SJSA1 (cell line): ENCODE data around the gene PWP2. TPM values are rescaled to one million over a fixed set of nuclear protein-coding genes. Genes with fewer than 3 reads are reported as not detected.
"Not testable (repeated sequence)": the region's sequence is repeated elsewhere in the genome, so short reads cannot be mapped to it uniquely, and the experiment has no call there.

Source experiments
- DNase-seq, 2 experiments: peaks; one replicate each; pipeline ENCODE4 v3.0.0-alpha.2; 2015 to 2020; ENCODE audit warnings: low spot score in 2 of 2, low read depth in 1 of 2
- H3K27ac ChIP-seq: fragments of 250-450 bp; sonication (Bioruptor Pico); 2 replicates; pipeline ENCODE4 v1.5.1; 2020; ENCODE audit warnings: mild to moderate bottlenecking, moderate library complexity
- H3K27me3 ChIP-seq: fragments of 250-450 bp; sonication (Bioruptor Pico); replicated peaks from 2 replicates; pipeline ENCODE4 v1.5.1; 2020; ENCODE audit warnings: mild to moderate bottlenecking, moderate library complexity
- H3K36me3 ChIP-seq: fragments of 250-450 bp; sonication (Bioruptor Pico); 2 replicates; pipeline ENCODE4 v1.5.1; 2020; ENCODE audit warnings: mild to moderate bottlenecking
- H3K4me1 ChIP-seq: fragments of 250-450 bp; sonication (Bioruptor Pico); replicated peaks from 2 replicates; pipeline ENCODE4 v1.6.1; 2021; ENCODE audit warnings: mild to moderate bottlenecking
- H3K4me3 ChIP-seq: fragments of 250-450 bp; sonication (Bioruptor Pico); 2 replicates; pipeline ENCODE4 v1.5.1; 2020; ENCODE audit warnings: mild to moderate bottlenecking
- H3K9me3 ChIP-seq: fragments of 250-450 bp; sonication (Bioruptor Pico); replicated peaks from 2 replicates; pipeline ENCODE4 v1.5.1; 2020; ENCODE audit warnings: mild to moderate bottlenecking
- total RNA-seq: library from RNA; depleted of rRNA; stranded (reverse); fragments of >200 nt; shearing (Covaris generic); gene quantifications from 2 replicates; pipeline ENCODE4 v1.2.3, GENCODE V29; 2014; rRNA removed

Gene PWP2
- total RNA-seq, 1 experiment from 2014 or later, result 24.8 TPM

DNA sequence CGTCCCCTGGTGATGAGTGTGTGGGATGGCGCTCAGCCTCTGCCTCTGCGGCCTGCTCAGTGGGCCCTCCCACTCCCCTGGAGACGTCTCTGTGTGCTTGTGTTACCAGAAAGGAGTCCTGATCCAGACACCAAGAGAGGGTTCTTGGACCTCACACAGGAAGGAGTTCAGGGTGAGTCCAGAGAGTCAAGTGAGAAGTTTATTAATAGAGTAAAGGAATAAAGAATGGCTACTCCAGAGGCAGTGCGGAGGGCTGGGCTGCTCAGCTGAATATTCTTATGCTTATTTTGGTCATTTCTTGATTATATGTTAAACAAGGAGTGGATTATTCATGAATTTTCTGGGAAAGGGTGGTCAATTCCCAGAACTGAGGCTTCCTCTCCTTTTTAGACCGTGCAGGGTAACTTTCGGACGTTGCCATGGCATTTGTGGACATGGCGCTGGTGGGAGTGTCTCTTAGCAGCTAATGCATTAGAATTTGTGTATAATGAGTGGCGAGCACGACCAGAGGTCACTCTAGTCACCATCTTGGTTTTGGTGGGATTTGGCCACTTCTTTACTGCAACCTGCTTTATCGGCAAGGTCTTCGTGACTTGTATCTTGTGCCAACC, 64.9 kb downstream of the PWP2 start:
- not testable (repeated sequence) for H3K27me3 ChIP-seq, H3K4me1 ChIP-seq, DNase-seq, H3K27ac ChIP-seq, H3K36me3 ChIP-seq, H3K4me3 ChIP-seq, H3K9me3 ChIP-seq

DNA sequence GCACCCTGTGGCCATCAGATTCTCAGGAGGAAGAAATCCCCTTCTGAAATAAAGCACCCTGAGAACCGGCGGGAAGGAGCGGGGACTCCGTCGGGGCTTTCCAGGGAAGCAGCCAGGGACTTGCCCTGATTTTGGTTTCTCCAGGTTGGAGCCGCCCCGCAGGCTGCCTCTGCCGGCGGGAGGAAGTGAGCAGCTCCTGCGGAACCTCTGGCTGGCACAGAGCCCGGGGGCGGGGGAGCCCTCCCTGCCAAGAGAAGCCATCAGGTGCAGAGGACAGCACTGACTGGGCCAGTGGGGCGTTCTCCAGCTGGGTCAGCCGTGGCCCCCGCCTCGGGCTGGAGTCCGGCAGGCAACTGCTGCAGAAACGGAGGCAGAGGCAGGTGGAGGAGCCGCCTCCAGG, 65.5 kb downstream of the PWP2 start:
- not testable (repeated sequence) for DNase-seq, H3K27ac ChIP-seq, H3K36me3 ChIP-seq, H3K9me3 ChIP-seq, H3K27me3 ChIP-seq, H3K4me3 ChIP-seq, H3K4me1 ChIP-seq

DNA sequence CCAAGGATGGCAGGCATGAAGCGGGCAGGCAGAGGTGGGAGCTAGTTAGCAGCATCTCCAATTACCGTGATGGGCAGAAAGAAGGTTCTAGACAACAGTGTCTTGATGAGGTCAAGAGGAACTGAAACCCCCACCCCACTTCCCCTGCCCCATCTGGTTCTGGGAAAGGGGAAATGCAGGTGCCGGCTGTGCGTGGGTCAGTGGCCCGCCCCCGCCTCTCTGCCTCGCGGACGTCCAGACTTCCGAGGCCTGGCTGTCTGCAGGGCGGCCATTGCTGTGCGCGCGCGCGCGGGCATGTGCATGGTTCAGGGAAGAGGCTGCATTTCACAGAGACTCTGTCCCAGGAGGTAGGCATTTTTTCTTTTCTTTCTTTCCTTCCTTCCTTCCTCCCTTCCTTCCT, 68.0 kb downstream of the PWP2 start:
- H3K36me3 ChIP-seq, result not testable (repeated sequence)

DNA sequence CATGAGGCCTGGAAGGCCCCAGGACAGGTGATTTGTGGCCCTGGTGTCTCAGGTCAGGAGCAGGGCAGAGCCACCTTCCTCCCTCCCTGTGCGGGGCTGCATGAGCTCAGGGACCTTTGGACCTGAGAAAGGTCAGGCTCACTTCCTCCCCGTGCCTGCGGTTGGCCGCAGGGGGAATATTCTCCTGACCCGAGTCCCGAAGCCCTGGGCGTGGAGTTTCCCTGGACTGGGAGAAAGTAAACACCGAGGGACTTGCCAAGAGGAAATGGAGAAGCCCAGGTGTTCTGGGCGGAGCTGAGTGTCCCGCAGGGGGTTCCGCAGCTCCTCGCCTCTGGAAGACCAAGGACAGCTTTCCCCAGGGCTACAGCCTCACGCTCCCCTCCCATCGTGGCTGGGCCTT, 68.9 kb downstream of the PWP2 start:
- not testable (repeated sequence) for DNase-seq, H3K27me3 ChIP-seq, H3K4me1 ChIP-seq, H3K36me3 ChIP-seq, H3K27ac ChIP-seq, H3K4me3 ChIP-seq, H3K9me3 ChIP-seq

More for the DNA sequence above, 68.0 kb downstream of the PWP2 start:
- not testable (repeated sequence) for H3K4me3 ChIP-seq, H3K27ac ChIP-seq, DNase-seq, H3K9me3 ChIP-seq, H3K4me1 ChIP-seq, H3K27me3 ChIP-seq

Other genes with a start within 250 kb of the PWP2 start
- gene AGPAT3, start 242.2 kb upstream of the PWP2 start, total RNA-seq, result 43.5 and 66.9 TPM in 2 replicates
- 29.1 and 30.2 TPM in 2 replicates for gene TRAPPC10, start 95.1 kb upstream of the PWP2 start, total RNA-seq
- gene GATD3, start 26.3 kb downstream of the PWP2 start, total RNA-seq, result 14.8 and 23.7 TPM in 2 replicates
- gene ICOSLG, start 133.5 kb downstream of the PWP2 start, total RNA-seq, result 0.26 TPM in 1 of 2 replicates, not detected in the other
- not detected in 2 replicates for gene DNMT3L, start 154.5 kb downstream of the PWP2 start, total RNA-seq
- gene AIRE, start 178.5 kb downstream of the PWP2 start, total RNA-seq, result not detected in 2 replicates
- gene PFKL, start 192.7 kb downstream of the PWP2 start, total RNA-seq, result 125 and 134 TPM in 2 replicates
- 44.5 and 52.9 TPM in 2 replicates for gene CFAP410, start 232.0 kb downstream of the PWP2 start, total RNA-seq
- 14.8 and 16.1 TPM in 2 replicates for gene TRPM2, start 246.2 kb downstream of the PWP2 start, total RNA-seq